Fibroblast of lung (primary cell): ENCODE results near the gene FAM131B. TPM values are rescaled to one million over a fixed set of nuclear protein-coding genes. Genes with fewer than 3 reads are reported as not detected.
A peak's percentile ranks its signal among the peaks of the same experiment; 100 is the strongest.
"Not testable (repeated sequence)": the region's sequence is repeated elsewhere in the genome, so short reads cannot be mapped to it uniquely, and the experiment has no call there.

ENCODE experiments used
- DNase-seq, 2 donors: peaks; one replicate each; pipeline versions ENCODE4 v3.0.0 to v3.0.0-alpha.2; 2010; ENCODE audit warnings: low read depth in 2 of 2
- H2AFZ ChIP-seq: 2 replicates; pipeline ENCODE4 v1.5.1; 2012; ENCODE audit warnings: low read length, control low read depth, inconsistent platforms
- H3K27ac ChIP-seq: 2 replicates; pipeline ENCODE4 v1.5.1; 2011; ENCODE audit warnings: low read length, control low read depth; ENCODE audit not compliant: insufficient read depth
- H3K27me3 ChIP-seq: 2 replicates; pipeline ENCODE4 v1.5.1; 2011; ENCODE audit warnings: mild to moderate bottlenecking, low read length; ENCODE audit not compliant: control insufficient read depth, insufficient read depth
- H3K36me3 ChIP-seq: 2 replicates; pipeline ENCODE4 v1.5.1; 2011; ENCODE audit warnings: low read length; ENCODE audit not compliant: control insufficient read depth, insufficient read depth
- H3K4me1 ChIP-seq: 2 replicates; pipeline ENCODE4 v1.5.1; 2011; ENCODE audit warnings: low read length; ENCODE audit not compliant: control insufficient read depth, insufficient read depth; ENCODE audit errors: extremely low read depth
- H3K4me2 ChIP-seq: 2 replicates; pipeline ENCODE4 v1.5.1; 2011; ENCODE audit warnings: low read length, control low read depth; ENCODE audit not compliant: insufficient read depth; ENCODE audit errors: extremely low read depth
- H3K4me3 ChIP-seq, 4 experiments: fragments of 200-600 bp in 1 of 4; sonication (generic) in 1 of 4; replicated peaks in 1 of 4; 2 replicates each; pipeline ENCODE4 v1.5.1; 2011 to 2016; ENCODE audit warnings: low read length in 4 of 4, low read depth in 3 of 4, mild to moderate bottlenecking in 3 of 4, control low read depth in 2 of 4, inconsistent platforms in 1 of 4, mixed read lengths in 1 of 4; ENCODE audit not compliant: insufficient read depth in 1 of 4; ENCODE audit errors: control extremely low read depth in 1 of 4
- H3K79me2 ChIP-seq: 2 replicates; pipeline ENCODE4 v1.5.1; 2012; ENCODE audit warnings: mild to moderate bottlenecking, low read length, inconsistent platforms; ENCODE audit not compliant: control insufficient read depth, insufficient read depth
- H3K9ac ChIP-seq: 2 replicates; pipeline ENCODE4 v1.5.1; 2011; ENCODE audit warnings: mild to moderate bottlenecking, low read length, control low read depth; ENCODE audit not compliant: insufficient read depth
- H3K9me3 ChIP-seq: 2 replicates; pipeline ENCODE4 v1.5.1; 2012; ENCODE audit warnings: low read depth, low read length; ENCODE audit not compliant: control insufficient read depth, insufficient read depth
- H4K20me1 ChIP-seq: 2 replicates; pipeline ENCODE4 v1.5.1; 2011; ENCODE audit warnings: low read length; ENCODE audit not compliant: control insufficient read depth, insufficient read depth; ENCODE audit errors: extremely low read depth
- EZH2 ChIP-seq: IDR thresholded peaks from 2 replicates; pipeline ENCODE4 v1.5.1; 2012; ENCODE audit warnings: low read length, control low read depth, mild to moderate bottlenecking; ENCODE audit errors: missing control alignments
- polyA plus RNA-seq, 2 donors: library from polyadenylated mRNA; depleted of rRNA in 1 of 2; stranded (reverse) in 1 of 2; unstranded in 1 of 2; fragments of >200 nt; gene quantifications; 2 replicates each; pipeline ENCODE4 v1.2.1, GENCODE V29; 2011 to 2012; ENCODE audit warnings: missing spikeins in 1 of 2
- total RNA-seq: library from RNA; depleted of rRNA; stranded (reverse); fragments of >200 nt; gene quantifications from 2 replicates; pipeline ENCODE4 v1.2.1, GENCODE V29; 2014
- TF ChIP-seq, protein P1 (sequence below), 2 donors: IDR thresholded peaks in 1 of 2; conservative IDR thresholded peaks in 1 of 2; 1 replicate in 1 of 2; 2 replicates in 1 of 2; pipeline ENCODE4 v1.5.1; 2011 to 2012; ENCODE audit warnings: low read length in 2 of 2, control low read depth in 1 of 2, inconsistent platforms in 1 of 2, low read depth in 1 of 2, mild to moderate bottlenecking in 1 of 2

The FAM131B gene
- total and polyA plus RNA-seq, 2 donors (not counting 1 experiment from before 2014, with no cell fraction given) = 2.0 to 3.8 TPM

DNA sequence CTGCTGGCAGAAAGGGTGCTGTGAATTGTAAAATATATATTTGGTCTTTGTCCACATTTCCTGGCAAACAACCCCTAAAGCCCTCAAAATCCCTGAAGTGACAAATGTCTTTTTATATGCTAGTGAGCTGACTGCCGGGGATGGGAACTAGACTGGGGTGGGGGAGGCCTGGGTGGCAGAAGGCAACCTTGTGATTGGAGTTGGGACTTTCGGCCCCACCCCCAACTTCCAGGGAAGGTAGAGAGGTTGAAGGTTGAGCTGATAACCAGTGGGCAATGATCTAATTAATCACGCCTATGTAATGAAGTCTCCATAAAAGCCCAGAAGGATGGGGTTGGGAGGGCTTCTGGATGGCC is 43.5 kb upstream of the FAM131B start:
- TF ChIP-seq, protein P1, sequence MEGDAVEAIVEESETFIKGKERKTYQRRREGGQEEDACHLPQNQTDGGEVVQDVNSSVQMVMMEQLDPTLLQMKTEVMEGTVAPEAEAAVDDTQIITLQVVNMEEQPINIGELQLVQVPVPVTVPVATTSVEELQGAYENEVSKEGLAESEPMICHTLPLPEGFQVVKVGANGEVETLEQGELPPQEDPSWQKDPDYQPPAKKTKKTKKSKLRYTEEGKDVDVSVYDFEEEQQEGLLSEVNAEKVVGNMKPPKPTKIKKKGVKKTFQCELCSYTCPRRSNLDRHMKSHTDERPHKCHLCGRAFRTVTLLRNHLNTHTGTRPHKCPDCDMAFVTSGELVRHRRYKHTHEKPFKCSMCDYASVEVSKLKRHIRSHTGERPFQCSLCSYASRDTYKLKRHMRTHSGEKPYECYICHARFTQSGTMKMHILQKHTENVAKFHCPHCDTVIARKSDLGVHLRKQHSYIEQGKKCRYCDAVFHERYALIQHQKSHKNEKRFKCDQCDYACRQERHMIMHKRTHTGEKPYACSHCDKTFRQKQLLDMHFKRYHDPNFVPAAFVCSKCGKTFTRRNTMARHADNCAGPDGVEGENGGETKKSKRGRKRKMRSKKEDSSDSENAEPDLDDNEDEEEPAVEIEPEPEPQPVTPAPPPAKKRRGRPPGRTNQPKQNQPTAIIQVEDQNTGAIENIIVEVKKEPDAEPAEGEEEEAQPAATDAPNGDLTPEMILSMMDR (conservative IDR thresholded peaks at IDR 0.05 in 1 of 2, IDR thresholded peaks at IDR 0.05 in 1 of 2; ENCODE audit: low read depth in 1 of 2, low read length in 2 of 2) = no peak
- no peak for TF ChIP-seq EZH2
- H4K20me1 ChIP-seq = no peaks in the 10 kb centered on the region
- no peak overlapping the region for H3K4me2 ChIP-seq
- H3K27ac ChIP-seq = no peak overlapping the region
- H3K4me1 ChIP-seq = peaks cover 8% of the 10 kb centered on the region
- H3K79me2 ChIP-seq = no peaks in the 10 kb centered on the region
- H3K9me3 ChIP-seq = no peaks in the 10 kb centered on the region
- H2AFZ ChIP-seq = no peak overlapping the region
- DNase-seq = no peak
- no peak overlapping the region for H3K4me3 ChIP-seq
- H3K27me3 ChIP-seq = peaks cover 3% of the 10 kb centered on the region
- H3K9ac ChIP-seq = no peak overlapping the region
- no peaks in the 10 kb centered on the region for H3K36me3 ChIP-seq

DNA sequence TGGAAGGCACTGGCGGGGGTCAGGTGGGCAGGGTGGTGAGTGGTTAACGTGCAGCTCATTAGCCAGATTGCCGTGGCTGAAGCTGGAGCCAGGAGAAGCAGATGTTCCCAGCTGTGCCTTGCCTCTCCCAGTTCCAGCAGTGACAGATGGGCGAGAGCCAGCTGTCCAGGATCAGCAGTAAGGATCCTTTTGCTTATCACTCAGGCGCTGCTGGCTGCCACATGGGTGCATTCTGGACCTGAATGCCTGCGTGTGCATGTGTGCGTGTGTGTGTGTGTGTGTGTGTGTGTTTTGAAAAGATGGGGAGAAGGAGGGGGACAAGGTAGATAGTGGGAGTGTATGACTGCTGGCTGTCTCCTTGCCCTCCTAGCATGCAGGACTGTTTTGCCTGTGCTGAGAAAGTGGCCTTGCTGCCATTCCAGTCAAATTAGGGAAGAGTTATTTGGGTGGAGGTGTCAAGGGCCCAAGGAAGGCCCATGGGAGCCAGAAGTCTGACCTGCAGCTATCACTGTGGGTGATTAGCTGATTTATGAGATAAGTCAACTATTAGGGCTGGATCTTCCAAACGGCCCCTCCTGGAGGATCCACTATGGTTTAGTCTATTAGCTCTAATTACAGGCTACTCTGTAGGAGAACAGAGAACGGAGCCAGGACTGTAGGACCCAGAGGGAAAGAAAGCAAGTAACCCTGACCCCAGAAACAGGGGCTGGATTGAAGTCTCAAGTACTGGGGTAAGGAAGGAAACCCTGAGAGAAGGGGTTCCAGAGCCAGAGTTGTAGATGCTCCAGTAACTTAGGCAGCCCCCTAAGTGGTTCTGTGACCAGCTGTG is 42.9 kb upstream of the FAM131B start:
- DNase-seq = peak in 1 of 2 donors; percentile 93
- Histone ChIP-seq H3K36me3 (no peaks in the 10 kb centered on the region), H4K20me1 (no peaks in the 10 kb centered on the region), H3K27ac (no peak overlapping the region), H2AFZ (no peak overlapping the region), H3K4me3 (no peak overlapping the region), H3K9me3 (no peaks in the 10 kb centered on the region), H3K27me3 (peaks cover 3% of the 10 kb centered on the region), H3K79me2 (no peaks in the 10 kb centered on the region), H3K4me1 (peaks cover 4% of the 10 kb centered on the region), H3K4me2 (no peak overlapping the region), H3K9ac (no peak overlapping the region)
- TF ChIP-seq, protein P1 (conservative IDR thresholded peaks at IDR 0.05 in 1 of 2, IDR thresholded peaks at IDR 0.05 in 1 of 2; ENCODE audit: low read depth in 1 of 2, low read length in 2 of 2) = no peak
- TF ChIP-seq EZH2 = no peak

DNA sequence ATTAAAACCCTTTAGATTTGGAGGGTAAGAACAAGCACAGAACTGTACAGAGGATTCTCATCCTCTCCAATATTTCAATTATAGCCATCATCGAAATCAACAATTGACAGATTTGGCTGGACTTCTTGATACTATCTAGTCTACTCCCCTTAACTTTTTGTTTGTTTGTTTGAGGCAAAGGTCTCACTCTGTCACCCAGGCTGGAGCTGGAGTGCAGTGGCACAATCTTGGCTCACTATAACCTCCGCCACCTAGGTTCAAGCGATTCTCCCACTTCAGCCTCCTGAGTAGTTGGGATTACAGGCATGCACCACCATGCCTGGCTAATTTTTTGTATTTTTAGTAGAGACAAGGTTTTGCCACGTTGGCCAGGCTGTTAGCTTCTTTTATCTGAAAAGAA is 39.7 kb upstream of the FAM131B start:
- not testable (repeated sequence) for H2AFZ ChIP-seq, H3K27ac ChIP-seq, H3K9ac ChIP-seq, H3K4me1 ChIP-seq, H3K79me2 ChIP-seq, DNase-seq, H3K36me3 ChIP-seq, H3K27me3 ChIP-seq, H3K9me3 ChIP-seq, H3K4me2 ChIP-seq, H3K4me3 ChIP-seq, H4K20me1 ChIP-seq
